MM.1S (cell line): ENCODE data around the gene CYP4A11.

Experiments used
- EZH2 ChIP-seq: fragments of 300-600 bp; sonication (generic); optimal IDR thresholded peaks from 2 replicates; pipeline ENCODE3; 2017; ENCODE audit warnings: low read depth, mild to moderate bottlenecking, antibody characterized with exemption, low read length, mixed read lengths
- EZH2phosphoT487 ChIP-seq: fragments of 300-600 bp; sonication (generic); IDR thresholded peaks from 2 replicates; pipeline ENCODE4 v1.6.1; 2018; ENCODE audit warnings: antibody characterized with exemption, low read length
- TF ChIP-seq, protein P1 (sequence below): fragments of 300-600 bp; sonication (generic); IDR thresholded peaks from 2 replicates; pipeline ENCODE4 v1.5.1; 2016; ENCODE audit warnings: antibody characterized with exemption, low read length, mixed read lengths

DNA sequence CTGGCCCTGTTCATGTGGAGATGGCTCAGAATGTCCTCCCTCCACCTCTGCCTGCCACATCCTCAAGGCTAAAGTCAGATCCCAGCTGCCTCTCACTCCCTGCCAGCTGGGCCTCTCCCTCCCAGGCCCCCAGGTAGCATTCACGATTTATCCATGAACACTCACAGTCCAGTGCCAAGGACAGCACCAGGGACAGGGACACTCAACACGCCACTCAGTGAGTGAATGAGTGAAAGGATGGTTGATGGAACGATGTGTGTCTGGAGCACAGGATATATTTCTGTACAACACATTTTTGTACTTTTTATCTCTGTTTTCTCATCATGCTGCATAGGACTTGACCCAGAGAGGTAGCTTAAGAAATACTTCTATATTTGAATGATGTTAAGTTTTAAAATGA, 10.1 kb downstream of the CYP4A11 start:
- TF ChIP-seq, protein P1, sequence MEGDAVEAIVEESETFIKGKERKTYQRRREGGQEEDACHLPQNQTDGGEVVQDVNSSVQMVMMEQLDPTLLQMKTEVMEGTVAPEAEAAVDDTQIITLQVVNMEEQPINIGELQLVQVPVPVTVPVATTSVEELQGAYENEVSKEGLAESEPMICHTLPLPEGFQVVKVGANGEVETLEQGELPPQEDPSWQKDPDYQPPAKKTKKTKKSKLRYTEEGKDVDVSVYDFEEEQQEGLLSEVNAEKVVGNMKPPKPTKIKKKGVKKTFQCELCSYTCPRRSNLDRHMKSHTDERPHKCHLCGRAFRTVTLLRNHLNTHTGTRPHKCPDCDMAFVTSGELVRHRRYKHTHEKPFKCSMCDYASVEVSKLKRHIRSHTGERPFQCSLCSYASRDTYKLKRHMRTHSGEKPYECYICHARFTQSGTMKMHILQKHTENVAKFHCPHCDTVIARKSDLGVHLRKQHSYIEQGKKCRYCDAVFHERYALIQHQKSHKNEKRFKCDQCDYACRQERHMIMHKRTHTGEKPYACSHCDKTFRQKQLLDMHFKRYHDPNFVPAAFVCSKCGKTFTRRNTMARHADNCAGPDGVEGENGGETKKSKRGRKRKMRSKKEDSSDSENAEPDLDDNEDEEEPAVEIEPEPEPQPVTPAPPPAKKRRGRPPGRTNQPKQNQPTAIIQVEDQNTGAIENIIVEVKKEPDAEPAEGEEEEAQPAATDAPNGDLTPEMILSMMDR = no peak
- no peak for TF ChIP-seq EZH2
- no peak for TF ChIP-seq EZH2phosphoT487
